Panc1 (cell line): ENCODE data around the gene GEMIN7. TPM values are rescaled to one million over a fixed set of nuclear protein-coding genes. Genes with fewer than 3 reads are reported as not detected.

ENCODE experiments used
- ATAC-seq: fragments of 200-7000 bp; cut with Tn5 transposase; 2 replicates; pipeline ENCODE4 v1.9.1; 2020; ENCODE audit warnings: mild to moderate bottlenecking, moderate library complexity
- BruUV-seq: library from RNA; stranded (reverse); fragments of 400-500 nt; replicated peaks from 2 replicates; lab custom pipeline; 2021; lab: Mats Ljungman, UMichigan
- CTCF ChIA-PET: fragments of 300-600 bp; sonication (Branson Sonifier 250); formaldehyde crosslinking; loops from one replicate; lab custom pipeline; 2022; ENCODE audit warnings: antibody characterized with exemption; lab: Charles Lee
- POLR2A ChIA-PET: fragments of 300-600 bp; sonication (Branson Sonifier 250); formaldehyde crosslinking; loops from one replicate; lab custom pipeline; 2022; ENCODE audit warnings: antibody characterized with exemption; lab: Charles Lee
- DNase-seq: peaks from one replicate; pipeline ENCODE4 v3.0.0-alpha.2; 2010; ENCODE audit warnings: low read depth, low spot score
- H3K27ac ChIP-seq: 2 replicates; pipeline ENCODE4 v1.5.1; 2011; ENCODE audit warnings: mild to moderate bottlenecking, low read length, inconsistent platforms
- H3K27me3 ChIP-seq: fragments of 200-500 bp; sonication (Bioruptor generic); 2 replicates; pipeline ENCODE4 v1.6.0; 2014; ENCODE audit warnings: low read length, inconsistent platforms; ENCODE audit not compliant: control insufficient read depth, insufficient read depth
- H3K36me3 ChIP-seq: fragments of 200-500 bp; sonication (Bioruptor generic); 2 replicates; pipeline ENCODE4 v1.5.1; 2014; ENCODE audit warnings: inconsistent platforms, mild to moderate bottlenecking, low read length, moderate library complexity; ENCODE audit not compliant: control insufficient read depth, insufficient read depth
- H3K4me1 ChIP-seq: 2 replicates; pipeline ENCODE4 v1.5.1; 2011; ENCODE audit warnings: inconsistent platforms, mild to moderate bottlenecking, low read length, moderate library complexity; ENCODE audit not compliant: control insufficient read depth, insufficient read depth
- H3K4me3 ChIP-seq, 2 experiments: 2 replicates each; pipeline ENCODE4 v1.5.1; 2011 to 2012; ENCODE audit warnings: low read depth in 2 of 2, low read length in 2 of 2, mild to moderate bottlenecking in 2 of 2, inconsistent platforms in 1 of 2, moderate library complexity in 1 of 2
- H3K9me3 ChIP-seq: fragments of 200-500 bp; sonication (Bioruptor generic); 2 replicates; pipeline ENCODE4 v1.5.1; 2014; ENCODE audit warnings: low read depth, mild to moderate bottlenecking, inconsistent platforms, low read length, moderate library complexity; ENCODE audit not compliant: control insufficient read depth, insufficient read depth
- POLR2AphosphoS5 ChIP-seq: IDR thresholded peaks from 2 replicates; pipeline ENCODE4 v1.6.1; 2012; ENCODE audit warnings: mild to moderate bottlenecking, low read depth, low read length, moderate library complexity
- SIN3A ChIP-seq: IDR thresholded peaks from 2 replicates; pipeline ENCODE4 v1.6.1; 2012; ENCODE audit warnings: low read depth, mild to moderate bottlenecking, low read length, moderate library complexity, borderline replicate concordance; ENCODE audit not compliant: insufficient read depth
- TCF7L2 ChIP-seq: IDR thresholded peaks from 2 replicates; pipeline ENCODE4 v1.6.1; 2011; ENCODE audit warnings: mild to moderate bottlenecking, low read depth, low read length, inconsistent platforms
- in situ Hi-C: cut with HindIII; loops from 2 replicates; pipeline ENCODE4 v1.10.0; 2016; ENCODE audit warnings: low sequenced_read_pairs, low pct_unique_long_range_greater_than_20kb
- intact Hi-C: fragments of 100-400 bp; cut with micrococcal nuclease; formaldehyde crosslinking; loops from one replicate; pipeline ENCODE4 v1.10.0; 2022; ENCODE audit not compliant: unreplicated experiment
- total RNA-seq: library from RNA; stranded (reverse); gene quantifications from one replicate; pipeline ENCODE4 v1.2.1, GENCODE V29; 2021; ENCODE audit not compliant: unreplicated experiment
- TF ChIP-seq, protein P1 (sequence below): fragments of 450-650 bp; IDR thresholded peaks from 2 replicates; pipeline ENCODE4 v1.5.1; 2017; ENCODE audit warnings: mild to moderate bottlenecking
- TF ChIP-seq, protein P2 (sequence below), 2 experiments: IDR thresholded peaks; 2 replicates each; pipeline ENCODE4 v1.6.1; 2011 to 2012; ENCODE audit warnings: low read depth in 2 of 2, control low read depth in 1 of 2, low read length in 1 of 2, mild to moderate bottlenecking in 1 of 2, moderate library complexity in 1 of 2; ENCODE audit not compliant: insufficient read depth in 1 of 2

The GEMIN7 gene
- total RNA-seq, 1 experiment from 2014 or later, result 29.5 TPM

DNA sequence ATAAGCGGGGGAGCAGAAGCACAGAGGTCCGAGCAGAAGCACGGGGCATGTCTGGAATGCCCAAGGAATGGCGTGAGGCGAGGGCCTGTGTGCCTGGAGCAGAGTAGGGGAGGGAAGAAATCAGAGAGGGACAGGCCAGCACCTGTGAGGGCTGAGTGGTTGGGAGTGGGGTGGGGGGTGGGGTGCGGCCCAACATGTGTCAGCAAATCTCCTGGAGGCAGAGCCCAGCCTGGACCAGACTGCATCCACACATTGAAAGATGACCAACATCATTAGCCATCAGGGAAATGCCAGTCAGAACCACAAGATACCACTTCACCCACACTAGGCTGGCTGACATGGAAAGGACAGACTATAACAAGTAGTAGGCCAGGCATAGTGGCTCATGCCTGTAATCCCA, 29.0 kb upstream of the GEMIN7 start:
- TF ChIP-seq POLR2AphosphoS5 (no peak), SIN3A (no peak), TCF7L2 (no peak)
- TF ChIP-seq, protein P1, sequence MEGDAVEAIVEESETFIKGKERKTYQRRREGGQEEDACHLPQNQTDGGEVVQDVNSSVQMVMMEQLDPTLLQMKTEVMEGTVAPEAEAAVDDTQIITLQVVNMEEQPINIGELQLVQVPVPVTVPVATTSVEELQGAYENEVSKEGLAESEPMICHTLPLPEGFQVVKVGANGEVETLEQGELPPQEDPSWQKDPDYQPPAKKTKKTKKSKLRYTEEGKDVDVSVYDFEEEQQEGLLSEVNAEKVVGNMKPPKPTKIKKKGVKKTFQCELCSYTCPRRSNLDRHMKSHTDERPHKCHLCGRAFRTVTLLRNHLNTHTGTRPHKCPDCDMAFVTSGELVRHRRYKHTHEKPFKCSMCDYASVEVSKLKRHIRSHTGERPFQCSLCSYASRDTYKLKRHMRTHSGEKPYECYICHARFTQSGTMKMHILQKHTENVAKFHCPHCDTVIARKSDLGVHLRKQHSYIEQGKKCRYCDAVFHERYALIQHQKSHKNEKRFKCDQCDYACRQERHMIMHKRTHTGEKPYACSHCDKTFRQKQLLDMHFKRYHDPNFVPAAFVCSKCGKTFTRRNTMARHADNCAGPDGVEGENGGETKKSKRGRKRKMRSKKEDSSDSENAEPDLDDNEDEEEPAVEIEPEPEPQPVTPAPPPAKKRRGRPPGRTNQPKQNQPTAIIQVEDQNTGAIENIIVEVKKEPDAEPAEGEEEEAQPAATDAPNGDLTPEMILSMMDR, result no peak
- TF ChIP-seq, protein P2, sequence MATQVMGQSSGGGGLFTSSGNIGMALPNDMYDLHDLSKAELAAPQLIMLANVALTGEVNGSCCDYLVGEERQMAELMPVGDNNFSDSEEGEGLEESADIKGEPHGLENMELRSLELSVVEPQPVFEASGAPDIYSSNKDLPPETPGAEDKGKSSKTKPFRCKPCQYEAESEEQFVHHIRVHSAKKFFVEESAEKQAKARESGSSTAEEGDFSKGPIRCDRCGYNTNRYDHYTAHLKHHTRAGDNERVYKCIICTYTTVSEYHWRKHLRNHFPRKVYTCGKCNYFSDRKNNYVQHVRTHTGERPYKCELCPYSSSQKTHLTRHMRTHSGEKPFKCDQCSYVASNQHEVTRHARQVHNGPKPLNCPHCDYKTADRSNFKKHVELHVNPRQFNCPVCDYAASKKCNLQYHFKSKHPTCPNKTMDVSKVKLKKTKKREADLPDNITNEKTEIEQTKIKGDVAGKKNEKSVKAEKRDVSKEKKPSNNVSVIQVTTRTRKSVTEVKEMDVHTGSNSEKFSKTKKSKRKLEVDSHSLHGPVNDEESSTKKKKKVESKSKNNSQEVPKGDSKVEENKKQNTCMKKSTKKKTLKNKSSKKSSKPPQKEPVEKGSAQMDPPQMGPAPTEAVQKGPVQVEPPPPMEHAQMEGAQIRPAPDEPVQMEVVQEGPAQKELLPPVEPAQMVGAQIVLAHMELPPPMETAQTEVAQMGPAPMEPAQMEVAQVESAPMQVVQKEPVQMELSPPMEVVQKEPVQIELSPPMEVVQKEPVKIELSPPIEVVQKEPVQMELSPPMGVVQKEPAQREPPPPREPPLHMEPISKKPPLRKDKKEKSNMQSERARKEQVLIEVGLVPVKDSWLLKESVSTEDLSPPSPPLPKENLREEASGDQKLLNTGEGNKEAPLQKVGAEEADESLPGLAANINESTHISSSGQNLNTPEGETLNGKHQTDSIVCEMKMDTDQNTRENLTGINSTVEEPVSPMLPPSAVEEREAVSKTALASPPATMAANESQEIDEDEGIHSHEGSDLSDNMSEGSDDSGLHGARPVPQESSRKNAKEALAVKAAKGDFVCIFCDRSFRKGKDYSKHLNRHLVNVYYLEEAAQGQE (IDR thresholded peaks at IDR 0.05; ENCODE audit: insufficient read depth in 1 of 2, low read depth in 2 of 2, low read length in 1 of 2), result no peak
- ChIA-PET POLR2A (no interaction called here), CTCF (no interaction called here)
- Histone ChIP-seq H3K4me1 (no peaks in the 10 kb centered on the region), H3K9me3 (no peaks in the 10 kb centered on the region), H3K27ac (no peak overlapping the region), H3K27me3 (no peaks in the 10 kb centered on the region), H3K4me3 (no peak overlapping the region), H3K36me3 (peaks cover 5% of the 10 kb centered on the region)
- DNase-seq, result no peak
- no TSS peak for BruUV-seq
- in situ Hi-C loops (no loop called here), intact Hi-C loops (no loop called here)
- no peak for ATAC-seq

DNA sequence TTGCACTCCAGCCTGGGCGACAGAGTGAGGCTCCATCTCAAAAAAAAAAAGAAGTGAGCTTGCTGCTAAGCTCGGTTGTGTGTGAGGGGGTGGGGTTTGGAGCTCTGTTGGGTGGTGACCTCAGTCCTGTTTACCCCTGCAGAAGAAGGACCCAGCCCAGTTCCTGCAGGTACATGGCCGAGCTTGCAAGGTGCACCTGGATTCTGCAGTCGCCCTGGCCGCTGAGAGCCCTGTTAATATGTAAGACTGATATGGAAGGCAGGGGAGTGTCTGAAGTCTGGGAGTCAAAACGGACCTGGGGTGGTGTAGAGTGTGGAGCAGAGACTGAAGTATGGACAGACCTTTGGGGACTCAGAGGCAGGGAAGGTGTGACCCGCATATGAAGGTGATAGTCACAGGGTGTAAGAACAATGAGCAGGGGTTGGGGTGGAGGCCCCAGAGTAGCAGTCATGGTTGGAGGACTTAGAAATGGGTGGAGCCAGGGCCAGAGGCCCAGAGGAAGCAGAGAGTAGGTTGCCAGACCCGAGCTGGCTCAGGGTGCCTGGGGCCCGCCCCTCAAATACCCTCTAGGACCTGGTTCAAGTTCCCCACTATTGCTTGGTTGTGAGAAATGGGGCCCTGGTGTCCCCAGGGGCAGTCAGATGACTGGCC, 27.0 kb upstream of the GEMIN7 start:
- no peak for DNase-seq
- Histone ChIP-seq H3K9me3 (no peaks in the 10 kb centered on the region), H3K27ac (no peak overlapping the region), H3K4me1 (no peaks in the 10 kb centered on the region), H3K4me3 (no peak overlapping the region), H3K27me3 (no peaks in the 10 kb centered on the region), H3K36me3 (peaks cover 5% of the 10 kb centered on the region)
- CTCF ChIA-PET, result interaction anchor here (0.5 kb wide), 1 partner anchor 147 kb away, joined by 5 read pairs; no protein-coding TSS in a partner anchor
- in situ Hi-C loops (no loop called here), intact Hi-C loops (no loop called here)
- no TSS peak for BruUV-seq
- ATAC-seq, result no peak
- TF ChIP-seq TCF7L2, result no peak
- TF ChIP-seq, protein P1, result no peak
- TF ChIP-seq, protein P2 (IDR thresholded peaks at IDR 0.05; ENCODE audit: insufficient read depth in 1 of 2, low read depth in 2 of 2, low read length in 1 of 2), result no peak
- POLR2A ChIA-PET, result interaction anchor here (0.6 kb wide), 1 partner anchor 8 kb away, joined by 5 read pairs; no protein-coding TSS in a partner anchor
